AG08395 (cell line): ENCODE results near the gene TGFBR3.
"Not testable (repeated sequence)": the region's sequence is repeated elsewhere in the genome, so short reads cannot be mapped to it uniquely, and the experiment has no call there.

Source experiments
- DNase-seq: peaks from one replicate; pipeline ENCODE4 v3.0.0; 2012; ENCODE audit warnings: mixed read lengths, low spot score

The TGFBR3 gene

DNA sequence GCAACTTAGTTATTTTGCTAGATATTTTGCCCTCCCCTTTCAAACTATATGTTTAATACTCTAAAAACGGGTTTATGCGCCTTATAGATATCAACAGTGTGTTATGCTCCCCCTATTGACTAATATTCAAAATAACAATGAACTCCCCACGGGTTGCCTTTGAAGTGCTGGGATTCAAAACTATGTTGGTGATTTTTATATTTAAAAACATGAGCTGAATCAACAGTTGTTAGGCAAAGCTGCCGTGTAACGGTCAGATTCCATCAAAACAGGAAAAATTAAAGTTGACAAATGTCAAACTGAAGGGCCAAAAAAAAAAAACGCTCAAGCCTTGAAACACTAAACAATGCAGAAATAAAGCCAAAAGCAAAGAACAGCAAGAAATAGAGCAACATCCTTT, 2.5 kb downstream of the TGFBR3 start:
- no peak for DNase-seq

GRCh38 chr1:91881280-91881679, 4.7 kb downstream of the TGFBR3 start:
- no peak for DNase-seq

- DNase-seq = no peak
Observed at GRCh38 chr1:91879733-91880132, 6.2 kb downstream of the TGFBR3 start.

DNA sequence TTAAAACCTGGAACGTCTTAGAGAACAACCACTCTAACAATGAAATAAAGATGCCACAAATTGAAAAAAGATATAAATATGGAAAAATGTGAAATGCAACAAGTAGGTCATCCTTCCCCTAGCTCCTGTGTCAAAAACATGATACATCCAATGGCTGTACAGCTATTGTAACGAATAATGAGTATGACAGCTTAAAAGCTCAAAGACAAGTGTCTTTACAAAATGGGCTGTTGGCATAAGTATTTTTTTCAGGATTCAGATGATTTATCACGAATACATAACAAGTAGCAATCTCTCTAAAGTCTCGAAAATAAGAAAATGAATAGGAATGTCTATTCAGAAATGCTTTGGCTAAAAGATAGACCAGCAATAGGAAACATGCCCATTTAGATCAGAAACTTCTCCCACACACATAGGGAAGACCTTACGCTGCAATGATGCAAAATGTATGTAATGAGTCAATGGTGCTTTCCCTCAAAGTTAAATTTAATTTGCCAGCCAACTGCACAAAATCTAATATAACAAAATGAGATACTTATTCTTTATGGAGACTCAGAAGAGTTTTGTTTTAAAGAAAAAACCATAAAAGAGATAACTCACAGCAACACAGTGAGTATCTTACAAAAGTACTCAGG, 8.3 kb downstream of the TGFBR3 start:
- DNase-seq = no peak

- no peak for DNase-seq
Observed at GRCh38 chr1:91876781-91877573, 9.0 kb downstream of the TGFBR3 start.

DNA sequence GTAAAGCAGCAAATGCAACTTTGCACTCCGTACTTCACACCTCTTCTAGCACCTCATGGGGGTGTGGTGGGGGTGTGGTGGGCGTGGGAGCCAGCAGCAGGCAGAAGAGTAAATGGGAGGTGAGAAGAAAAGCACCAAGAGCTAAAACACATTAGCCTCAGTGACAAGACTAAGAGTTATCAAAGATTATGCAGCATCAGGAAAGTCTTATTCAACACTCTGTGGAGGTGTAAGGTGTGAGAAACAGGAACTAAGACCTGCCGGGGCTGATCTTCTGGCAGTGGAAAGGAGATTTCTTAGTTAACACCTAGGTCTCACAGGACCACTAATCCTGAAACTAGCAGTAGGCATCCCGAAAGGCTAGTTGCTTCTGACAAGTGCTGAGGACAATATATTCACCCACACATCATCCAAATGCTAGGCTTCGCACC, 9.9 kb downstream of the TGFBR3 start:
- no peak for DNase-seq

DNA sequence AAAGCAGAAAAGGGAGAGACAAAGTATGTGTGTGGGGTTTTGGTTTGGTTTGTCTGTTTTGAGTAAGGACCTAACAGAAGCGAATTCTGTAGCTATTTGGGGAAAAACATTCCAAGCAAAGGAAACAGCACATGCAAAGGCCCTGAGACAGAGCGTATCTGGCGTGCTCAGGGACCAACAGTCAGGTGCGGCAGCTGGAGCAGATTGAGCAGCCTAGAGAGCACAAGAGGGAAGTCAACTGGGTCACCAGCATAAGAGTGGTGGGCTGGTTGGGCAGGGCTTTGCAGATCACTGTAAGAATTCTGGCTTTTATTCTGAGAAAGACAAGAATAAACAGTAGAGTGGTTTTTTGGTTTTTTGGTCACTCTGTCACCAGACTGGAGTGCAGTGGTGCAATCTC, 11.8 kb downstream of the TGFBR3 start:
- no peak for DNase-seq

DNA sequence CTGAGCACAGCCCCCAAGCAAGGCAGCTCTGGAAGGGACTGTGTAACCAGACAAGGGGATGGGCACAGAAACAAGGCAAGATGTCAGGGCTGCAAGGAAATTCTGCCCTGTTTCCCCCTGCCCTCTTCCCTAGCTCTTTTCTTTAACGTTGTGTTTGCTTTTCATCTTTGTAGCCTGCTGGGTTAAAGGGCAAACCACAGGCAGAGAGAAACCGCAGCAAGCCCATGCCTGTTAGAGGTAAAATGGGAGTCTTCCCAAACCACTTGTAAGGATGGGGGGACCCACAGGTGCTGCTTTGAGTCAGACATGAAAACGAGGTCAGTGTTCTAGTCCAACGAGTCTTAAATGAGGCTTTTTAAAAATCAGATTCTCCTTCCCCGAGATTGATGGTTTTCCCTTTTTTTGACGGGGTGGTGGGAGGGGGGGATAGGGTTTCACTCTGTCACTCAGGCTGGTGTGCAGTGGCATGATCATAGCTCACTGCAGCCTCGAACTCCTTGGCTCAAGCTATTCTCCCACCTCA, 13.3 kb downstream of the TGFBR3 start:
- no peak for DNase-seq

- DNase-seq = no peak
Observed at GRCh38 chr1:91872000-91872399, 14.0 kb downstream of the TGFBR3 start.

DNA sequence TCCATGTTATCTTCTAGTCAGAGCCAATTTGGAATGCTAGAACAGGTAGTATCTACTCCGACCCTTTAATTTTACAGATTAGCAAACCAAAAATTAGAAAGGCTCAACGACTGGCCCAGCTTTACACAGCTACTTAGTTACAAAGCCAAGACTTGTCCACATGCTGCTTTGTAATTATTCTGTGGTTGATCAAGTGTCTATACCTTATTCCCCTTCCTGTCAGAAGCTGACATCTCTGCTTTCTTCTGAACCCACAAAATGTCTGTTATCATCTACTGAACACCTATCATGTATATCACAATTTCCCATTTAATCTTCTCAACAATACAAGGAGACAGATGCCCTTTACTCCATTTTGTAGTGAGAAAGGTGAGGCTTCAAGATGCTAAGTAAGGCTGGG, 15.6 kb downstream of the TGFBR3 start:
- no peak for DNase-seq

GRCh38 chr1:91866425-91866824, 19.5 kb downstream of the TGFBR3 start:
- DNase-seq = no peak

DNA sequence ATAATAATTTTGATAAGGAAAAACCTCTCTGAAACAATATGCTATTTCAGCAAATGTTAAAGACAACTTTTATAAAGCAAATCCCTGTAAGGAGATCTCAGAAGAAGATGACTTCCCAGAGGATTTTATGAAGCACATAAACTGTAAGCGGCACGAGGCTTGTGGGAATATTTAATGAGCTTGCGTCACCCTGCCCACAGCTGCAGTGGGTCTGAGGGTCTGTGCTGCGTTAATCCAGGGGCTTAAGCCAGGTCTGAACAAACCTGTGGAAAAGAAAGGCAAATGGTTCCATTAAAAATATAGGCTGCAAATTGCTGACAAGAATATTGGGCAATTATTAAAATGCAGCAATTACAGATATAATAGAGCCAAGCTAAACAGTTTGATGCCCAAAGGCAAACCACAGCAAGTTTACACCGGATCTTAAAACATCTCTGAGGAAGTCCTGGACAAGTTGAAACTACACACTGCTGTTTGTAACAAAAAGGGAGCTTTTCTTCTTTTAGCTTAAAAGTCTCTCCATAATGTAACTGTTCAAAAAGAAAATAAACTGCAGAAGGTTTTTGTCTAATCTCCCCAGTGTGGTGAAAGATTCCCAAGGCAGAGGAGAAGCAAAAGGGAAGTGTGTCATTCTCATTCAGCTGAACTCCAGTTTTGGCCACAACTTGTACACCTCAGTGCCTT, 21.8 kb downstream of the TGFBR3 start:
- peak; percentile 23 for DNase-seq

GRCh38 chr1:91863498-91863897, 22.5 kb downstream of the TGFBR3 start:
- no peak for DNase-seq

DNA sequence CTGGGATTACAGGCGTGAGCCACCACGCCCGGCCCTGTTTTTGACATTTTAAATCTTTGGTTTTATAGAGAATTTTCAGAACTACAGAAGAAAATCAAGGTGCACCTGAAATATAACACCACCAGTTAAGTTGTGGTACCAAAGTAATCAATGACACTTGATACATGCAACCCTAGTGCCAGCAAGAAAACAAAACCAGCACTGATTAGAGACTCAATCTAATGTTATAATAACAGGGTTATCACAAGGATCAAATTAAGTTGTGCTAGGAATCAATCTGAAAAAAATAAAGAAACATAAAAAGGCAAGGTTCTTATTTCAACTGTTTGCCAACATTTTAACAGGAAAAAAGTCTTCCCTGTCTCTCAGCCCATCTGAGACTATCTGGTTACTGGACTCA, 23.8 kb downstream of the TGFBR3 start:
- no peak for DNase-seq

GRCh38 chr1:91857557-91858239, 28.3 kb downstream of the TGFBR3 start:
- no peak for DNase-seq

- DNase-seq = peak; percentile 28
Observed at GRCh38 chr1:91856996-91857395, 29.0 kb downstream of the TGFBR3 start.

DNA sequence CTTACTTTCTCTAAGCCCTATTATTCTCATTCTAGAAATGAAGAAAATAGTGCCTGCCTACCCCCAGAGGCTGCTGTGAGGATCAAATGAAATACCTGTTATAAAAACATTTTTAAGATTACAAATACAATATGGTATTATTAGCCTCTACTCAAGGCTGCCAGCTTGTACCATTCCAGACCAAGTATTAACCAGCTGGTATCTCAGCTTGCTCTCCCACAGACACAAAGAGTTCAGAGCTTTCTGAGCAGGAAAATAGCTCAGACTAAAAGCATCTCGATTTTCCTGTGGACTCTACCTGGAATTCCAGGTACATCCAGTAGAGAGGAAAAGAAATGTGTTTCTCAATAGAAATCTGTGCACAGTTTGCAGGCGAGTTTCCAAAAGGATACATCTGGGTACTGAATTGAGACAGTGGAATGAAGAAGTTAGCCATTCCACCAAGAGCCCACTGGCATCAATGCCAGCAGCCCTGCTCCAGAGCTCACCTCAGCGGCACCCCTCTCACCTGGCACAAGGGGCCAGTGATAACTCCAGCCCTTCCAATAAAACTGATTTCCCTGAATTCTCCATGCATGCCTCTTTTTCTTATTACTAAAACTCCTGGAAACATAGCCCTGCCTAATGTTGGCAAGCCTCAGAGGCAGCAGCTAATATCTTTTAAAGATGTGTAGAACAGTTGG, 31.0 kb downstream of the TGFBR3 start:
- no peak for DNase-seq

- no peak for DNase-seq
Observed at GRCh38 chr1:91853397-91853796, 32.6 kb downstream of the TGFBR3 start.

- DNase-seq = not testable (repeated sequence)
Observed at GRCh38 chr1:91852011-91852410, 33.9 kb downstream of the TGFBR3 start.

GRCh38 chr1:91851130-91852010, 34.6 kb downstream of the TGFBR3 start:
- DNase-seq = peak; percentile 82

DNA sequence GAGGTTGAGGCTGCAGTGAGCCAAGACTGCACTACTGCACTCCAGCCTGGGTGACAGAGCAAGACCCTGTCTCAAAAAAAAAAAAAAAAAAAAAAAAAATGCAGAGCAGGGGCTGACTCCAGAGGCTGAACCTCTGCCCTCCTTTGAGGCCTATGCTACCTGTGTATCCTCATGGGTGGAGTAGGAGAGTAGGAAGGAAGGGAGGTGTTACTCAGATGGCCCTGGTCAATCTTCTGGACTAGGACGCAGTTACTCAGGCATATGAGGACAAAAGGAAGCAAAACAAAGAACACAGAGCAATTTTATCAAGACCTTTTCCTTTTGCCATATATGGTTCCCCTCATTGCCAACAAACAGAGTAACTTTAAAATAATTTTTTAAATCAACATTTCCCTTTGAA, 35.2 kb downstream of the TGFBR3 start:
- no peak for DNase-seq
